Endometrial microvascular endothelial cells (primary cell): ENCODE results near the gene EHD4. TPM values are rescaled to one million over a fixed set of nuclear protein-coding genes. Genes with fewer than 3 reads are reported as not detected.

Source experiments
- in situ Hi-C: cut with HindIII; loops from 2 replicates; pipeline ENCODE4 v1.10.0; 2017; ENCODE audit warnings: low sequenced_read_pairs, low pct_unique_long_range_greater_than_20kb; ENCODE audit errors: inconsistent ontology term
- total RNA-seq: library from RNA; depleted of rRNA; stranded (reverse); fragments of >200 nt; gene quantifications from one replicate; pipeline ENCODE4 v1.2.3, GENCODE V29; 2015; ENCODE audit errors: inconsistent ontology term

Gene EHD4
- total RNA-seq, 1 donor from 2014 or later = 168 TPM

GRCh38 chr15:41861736-41862356 is 110.5 kb downstream of the EHD4 start:
- in situ Hi-C loops = no loop called here

DNA sequence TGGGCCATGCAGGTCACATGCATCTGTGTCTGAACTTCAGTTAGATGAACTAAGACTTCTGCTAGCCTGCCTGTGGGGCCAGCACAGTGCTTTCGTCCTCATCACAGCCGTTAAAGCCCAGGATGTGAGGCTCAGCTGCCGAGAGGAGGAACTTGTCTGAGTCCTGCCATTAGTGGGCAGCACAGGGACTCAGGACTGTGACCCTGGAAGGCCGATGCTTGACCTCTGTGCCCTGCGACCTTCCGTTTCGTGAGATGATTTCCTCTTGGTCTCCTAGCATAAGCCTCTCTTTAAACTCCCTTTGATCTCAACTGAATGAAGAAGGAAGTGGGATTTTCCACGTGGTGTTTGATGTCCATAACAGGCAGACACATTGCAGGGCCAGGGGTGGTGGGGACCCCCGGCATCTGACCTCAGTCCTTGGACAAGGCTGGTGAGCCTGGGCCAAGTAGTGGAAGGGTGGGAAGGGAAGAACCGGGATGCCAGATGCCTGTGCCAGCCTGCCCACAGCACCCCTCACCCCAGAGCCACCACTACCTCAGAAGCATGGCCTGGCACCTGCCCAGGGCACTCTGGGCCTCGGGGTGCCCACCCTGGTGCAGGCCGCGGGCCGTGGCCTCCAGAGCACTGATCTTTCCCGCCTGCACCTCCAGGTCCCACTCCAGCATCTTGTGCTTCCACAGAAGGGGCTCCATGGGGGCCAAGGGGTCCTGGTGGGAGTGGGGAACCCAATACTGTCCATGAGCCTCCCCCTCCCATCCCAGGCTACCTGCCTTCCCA is 112.1 kb downstream of the EHD4 start:
- in situ Hi-C loops = no loop called here

DNA sequence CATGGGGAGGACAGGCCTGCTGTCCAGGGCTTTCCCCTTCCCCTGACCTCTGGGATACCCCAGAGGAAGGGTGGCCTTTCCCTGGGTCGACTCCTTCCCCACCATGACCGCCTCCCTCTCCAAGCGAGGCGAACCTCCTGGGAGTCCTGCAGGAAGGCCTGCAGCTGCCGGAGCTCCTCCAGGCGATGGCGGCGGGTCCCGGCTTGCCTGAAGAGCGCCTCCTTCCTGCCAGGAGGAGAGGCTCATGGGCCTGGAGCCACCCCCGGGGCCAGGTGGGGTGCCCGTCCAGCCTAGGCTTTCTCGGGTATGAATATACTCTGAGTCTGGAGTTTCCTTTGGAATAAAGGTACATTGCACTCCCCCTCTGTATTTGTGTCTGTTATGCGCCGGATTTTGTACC is 113.6 kb downstream of the EHD4 start:
- in situ Hi-C loops = no loop called here

- in situ Hi-C loops = no loop called here
These were observed 115.0 kb downstream of the EHD4 start for GRCh38 chr15:41857316-41857715.

- in situ Hi-C loops = no loop called here
These were observed 115.6 kb downstream of the EHD4 start for GRCh38 chr15:41856716-41857115.

DNA sequence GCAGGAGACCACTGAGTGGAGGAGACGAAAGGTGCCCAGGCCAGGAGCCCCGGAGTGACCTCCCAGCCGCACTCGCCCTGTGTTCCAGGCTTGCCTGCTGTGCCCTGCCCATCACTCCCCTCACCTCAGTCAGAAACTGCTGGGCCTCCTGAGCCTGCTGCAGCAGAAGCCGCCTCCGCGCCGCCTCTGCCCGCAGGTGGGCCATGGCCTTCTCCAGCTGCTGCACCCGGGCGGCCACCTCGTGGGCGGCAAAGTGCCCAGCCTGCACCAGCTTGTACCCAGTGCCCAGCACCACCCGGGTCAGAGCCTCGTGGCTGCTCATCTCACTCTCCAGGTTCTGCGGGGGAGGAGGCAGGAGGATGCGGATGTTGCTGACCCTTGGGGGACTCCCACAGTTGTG is 116.1 kb downstream of the EHD4 start:
- in situ Hi-C loops = no loop called here

DNA sequence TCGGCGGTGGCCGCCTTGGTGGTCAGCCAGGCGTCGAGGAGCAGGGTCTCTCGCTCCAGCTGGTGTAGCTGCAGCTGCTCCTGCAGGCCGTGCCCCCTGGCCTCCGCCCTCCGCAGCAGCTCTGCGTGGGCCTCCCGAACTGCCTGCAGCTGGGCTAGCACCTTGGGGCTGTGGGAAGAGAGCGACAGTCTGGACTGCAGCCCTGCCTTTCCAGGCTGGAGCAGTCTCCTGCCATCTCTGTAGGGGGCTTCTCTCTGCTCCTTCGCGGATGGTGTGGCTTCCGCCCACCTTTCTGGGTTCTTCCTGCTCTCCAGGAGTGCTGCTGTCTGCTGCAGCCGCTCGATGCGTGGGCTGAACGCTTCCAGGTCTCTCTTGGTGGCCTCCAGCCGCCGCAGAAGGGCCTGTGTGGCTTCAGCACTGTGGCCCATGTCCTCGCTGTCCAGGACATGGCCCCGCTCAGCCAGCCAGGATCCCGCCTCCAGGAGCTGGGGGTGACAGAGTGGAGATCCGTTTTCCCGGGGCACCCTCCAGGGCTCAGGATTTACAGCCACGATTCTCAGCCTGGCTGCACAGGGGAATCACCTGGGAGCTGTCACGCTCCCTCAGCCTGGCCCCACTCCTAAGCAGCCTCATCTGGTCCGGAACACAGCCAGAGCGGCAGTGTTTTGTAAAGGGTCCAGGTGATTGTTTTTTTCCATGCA is 116.9 kb downstream of the EHD4 start:
- in situ Hi-C loops = no loop called here

GRCh38 chr15:41854443-41854842 is 117.9 kb downstream of the EHD4 start:
- in situ Hi-C loops = no loop called here

- in situ Hi-C loops = no loop called here
These were observed 118.5 kb downstream of the EHD4 start for GRCh38 chr15:41853831-41854230.

DNA sequence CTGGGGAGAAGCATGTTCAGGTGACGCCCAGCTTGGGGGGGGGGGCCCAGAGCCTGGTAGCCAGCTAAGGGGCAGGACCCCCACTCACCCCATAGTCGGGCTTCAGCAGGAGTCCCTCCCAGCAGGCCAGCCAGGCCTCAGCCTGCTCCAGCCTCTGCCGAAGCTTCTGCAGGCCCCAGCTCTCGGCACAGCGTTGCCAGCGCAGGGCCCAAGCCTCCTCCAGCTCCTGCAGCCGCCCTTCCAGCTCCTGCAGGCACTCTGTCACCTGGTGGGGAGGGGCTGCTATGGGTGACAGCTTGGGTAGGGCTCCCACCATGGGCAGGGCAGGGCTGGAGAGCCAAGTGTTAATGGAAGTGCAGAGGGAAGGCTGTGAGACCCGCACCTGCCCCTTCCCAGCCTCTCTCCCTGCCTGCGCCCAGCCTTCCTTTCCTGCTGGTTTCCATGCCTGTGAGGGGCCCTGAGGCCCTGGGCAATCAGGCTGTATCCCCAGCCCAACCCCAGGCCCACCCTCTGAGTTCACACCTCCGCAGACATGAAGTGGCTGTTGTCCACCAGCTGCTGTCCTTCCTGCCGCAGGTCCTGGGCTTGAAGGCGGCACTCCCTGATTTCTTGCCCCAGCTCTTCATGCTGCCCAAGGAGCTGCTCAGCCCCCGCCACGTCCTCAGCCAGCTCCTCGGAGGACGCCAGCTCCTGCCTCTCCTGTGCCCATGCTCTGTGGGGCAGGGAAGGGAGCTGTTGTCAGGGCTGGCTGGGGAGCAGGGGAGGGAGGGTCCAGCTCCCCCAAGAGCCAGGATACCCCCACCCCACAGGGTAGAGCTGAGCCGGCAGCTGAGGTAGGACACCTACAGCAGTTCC is 119.4 kb downstream of the EHD4 start:
- in situ Hi-C loops = no loop called here

DNA sequence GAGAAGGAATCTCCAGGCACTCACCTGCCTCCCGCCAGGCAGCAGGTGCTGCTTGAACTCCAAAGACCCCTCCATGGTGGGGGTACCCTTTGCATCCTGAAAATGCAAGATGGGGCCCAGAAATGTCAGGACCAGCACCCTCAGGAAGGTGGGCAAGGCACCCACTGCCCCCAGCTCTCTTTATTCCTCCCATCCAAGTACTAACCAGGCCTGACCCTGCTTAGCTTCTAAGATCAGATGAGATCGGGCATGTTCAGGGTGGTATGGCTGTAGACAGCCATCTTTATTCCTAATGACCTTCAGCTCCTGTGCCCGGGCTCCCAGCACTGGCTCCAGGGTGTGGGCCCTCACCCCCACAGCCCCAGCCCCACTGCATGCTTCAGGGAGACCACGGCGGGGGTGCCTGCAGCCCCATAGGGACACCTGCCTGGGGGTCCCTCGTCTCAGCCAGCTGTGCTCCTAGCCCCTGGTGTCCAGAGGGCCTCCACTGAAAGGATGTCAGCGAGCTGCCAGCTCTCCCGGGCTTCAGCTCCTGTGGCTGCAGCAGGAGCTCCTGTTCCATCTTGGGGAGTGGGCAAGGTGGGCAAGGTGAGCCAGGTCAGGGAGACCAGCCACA is 120.5 kb downstream of the EHD4 start:
- in situ Hi-C loops = no loop called here

DNA sequence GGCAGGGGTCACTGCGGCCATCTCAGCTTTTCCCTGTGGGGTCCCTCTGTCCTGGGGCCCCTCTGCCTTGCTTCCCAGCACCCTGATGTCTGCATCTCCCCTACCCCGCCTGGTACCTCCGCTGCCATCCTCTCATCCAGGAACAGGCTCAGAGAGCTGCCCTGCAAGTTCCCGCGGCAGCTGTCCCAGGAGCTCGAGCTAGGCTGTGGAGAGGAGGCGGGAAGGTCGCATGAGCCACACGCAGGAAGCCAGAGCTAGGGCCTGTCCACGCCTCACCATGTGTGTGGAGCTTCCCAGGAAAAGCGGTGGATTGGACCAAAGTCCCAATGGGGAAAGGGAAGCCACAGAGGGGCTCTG is 121.2 kb downstream of the EHD4 start:
- in situ Hi-C loops = no loop called here

DNA sequence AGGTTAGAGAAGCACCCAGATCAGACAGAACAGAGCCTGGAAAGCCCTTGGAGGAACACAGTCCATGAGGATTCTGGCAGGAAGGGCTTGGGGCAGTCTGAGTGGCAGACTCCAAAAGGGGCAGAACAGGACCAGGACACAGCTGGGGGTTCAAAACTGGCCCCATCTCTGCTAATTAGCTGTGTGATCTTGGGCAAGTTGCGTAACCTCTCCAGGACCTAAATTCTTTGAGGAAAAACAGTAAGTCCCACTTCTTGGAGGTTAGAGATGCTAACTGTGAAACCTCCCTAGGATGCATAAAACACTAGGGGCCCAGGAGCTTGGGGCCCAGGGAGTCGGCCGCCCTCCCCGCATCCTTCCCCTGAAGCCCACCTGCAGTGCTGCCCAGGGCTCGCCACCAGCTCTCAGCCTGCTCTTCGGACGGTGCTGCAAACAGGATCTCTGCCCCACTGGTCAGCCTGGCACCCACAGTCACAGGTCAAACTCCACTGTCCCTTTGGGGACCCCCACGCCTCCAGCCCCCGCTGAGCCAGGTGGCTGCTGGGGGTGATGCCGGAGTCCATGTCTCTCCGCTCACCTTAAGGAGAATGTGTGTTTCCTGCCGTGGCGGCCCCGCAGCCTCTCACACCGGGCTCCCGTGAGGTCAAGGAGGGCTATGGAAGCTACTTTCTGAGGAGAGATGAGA is 121.7 kb downstream of the EHD4 start:
- in situ Hi-C loops = no loop called here

DNA sequence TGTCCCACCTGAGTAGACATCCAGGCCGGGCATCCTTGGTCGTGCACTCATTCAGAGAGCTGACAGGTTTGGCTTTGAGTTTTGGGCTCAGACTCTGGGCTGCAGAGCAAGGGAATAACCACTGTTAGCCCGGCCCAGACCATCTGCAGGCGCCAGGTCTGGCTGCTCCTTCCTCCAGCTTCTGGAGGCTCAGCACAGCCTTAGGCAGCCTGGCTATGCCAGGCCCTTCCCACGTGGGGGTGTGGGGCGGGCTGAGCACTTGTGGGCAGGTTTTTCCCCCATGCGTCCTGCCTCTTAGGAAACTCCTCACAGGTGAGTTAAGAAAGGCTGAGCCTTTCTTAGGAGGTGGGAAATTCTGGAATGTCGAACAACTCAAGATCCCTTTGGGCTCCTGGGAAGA is 122.5 kb downstream of the EHD4 start:
- in situ Hi-C loops = no loop called here

GRCh38 chr15:41849204-41849603 is 123.2 kb downstream of the EHD4 start:
- in situ Hi-C loops = no loop called here

GRCh38 chr15:41848631-41849030 is 123.7 kb downstream of the EHD4 start:
- in situ Hi-C loops = no loop called here

DNA sequence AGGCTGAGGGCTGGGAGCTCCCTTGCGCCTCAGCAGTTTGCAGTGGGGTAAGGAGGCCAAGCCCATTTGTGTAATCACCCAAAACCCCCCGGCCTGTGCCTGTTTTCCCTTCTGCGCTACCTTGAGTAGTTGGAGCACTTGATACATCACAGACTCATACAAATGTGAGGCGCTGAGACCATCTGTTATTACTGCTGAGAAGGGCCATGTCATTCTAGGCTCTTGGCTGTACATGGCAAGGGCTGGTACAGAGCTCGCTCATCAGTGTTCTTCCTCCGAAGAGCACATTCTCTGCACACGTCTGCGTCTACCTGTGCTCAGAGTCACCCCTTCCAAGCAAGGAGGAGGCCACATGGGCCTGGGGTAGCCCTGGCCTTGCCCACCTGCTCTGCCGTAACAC is 124.4 kb downstream of the EHD4 start:
- in situ Hi-C loops = no loop called here

- in situ Hi-C loops = no loop called here
These were observed 125.2 kb downstream of the EHD4 start for GRCh38 chr15:41847206-41847605.
